ENCODE data around the gene RIN3.

DNA sequence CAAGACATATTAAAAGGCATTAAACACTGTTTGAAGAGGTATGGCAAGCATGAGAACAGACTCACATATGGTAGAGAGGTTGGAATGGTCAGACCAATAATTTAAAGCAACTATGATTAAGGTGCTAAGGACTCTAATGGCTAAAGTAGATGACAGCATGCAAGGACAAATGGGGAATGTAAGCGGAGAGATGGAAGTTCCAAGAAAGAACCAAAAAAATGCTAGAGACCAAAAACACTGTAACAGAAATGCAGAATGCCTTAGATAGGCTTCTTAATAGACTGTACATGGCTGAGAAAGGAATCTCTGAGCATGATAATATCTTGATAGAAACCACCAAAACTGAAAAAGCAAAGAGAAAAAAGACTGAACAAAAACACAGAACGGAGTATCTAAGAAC, 77.4 kb downstream of the RIN3 start:
- no peak for TF ChIP-seq EZH2 (IDR thresholded peaks at IDR 0.05; ENCODE audit: borderline replicate concordance, low read depth, low read length, severe bottlenecking)
- TF ChIP-seq, protein P1, sequence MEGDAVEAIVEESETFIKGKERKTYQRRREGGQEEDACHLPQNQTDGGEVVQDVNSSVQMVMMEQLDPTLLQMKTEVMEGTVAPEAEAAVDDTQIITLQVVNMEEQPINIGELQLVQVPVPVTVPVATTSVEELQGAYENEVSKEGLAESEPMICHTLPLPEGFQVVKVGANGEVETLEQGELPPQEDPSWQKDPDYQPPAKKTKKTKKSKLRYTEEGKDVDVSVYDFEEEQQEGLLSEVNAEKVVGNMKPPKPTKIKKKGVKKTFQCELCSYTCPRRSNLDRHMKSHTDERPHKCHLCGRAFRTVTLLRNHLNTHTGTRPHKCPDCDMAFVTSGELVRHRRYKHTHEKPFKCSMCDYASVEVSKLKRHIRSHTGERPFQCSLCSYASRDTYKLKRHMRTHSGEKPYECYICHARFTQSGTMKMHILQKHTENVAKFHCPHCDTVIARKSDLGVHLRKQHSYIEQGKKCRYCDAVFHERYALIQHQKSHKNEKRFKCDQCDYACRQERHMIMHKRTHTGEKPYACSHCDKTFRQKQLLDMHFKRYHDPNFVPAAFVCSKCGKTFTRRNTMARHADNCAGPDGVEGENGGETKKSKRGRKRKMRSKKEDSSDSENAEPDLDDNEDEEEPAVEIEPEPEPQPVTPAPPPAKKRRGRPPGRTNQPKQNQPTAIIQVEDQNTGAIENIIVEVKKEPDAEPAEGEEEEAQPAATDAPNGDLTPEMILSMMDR (IDR thresholded peaks at IDR 0.05; ENCODE audit: extremely low read depth in 1 of 2, insufficient read depth in 1 of 2, low read depth in 1 of 2, low read length in 2 of 2): no peak
- no peak for TF ChIP-seq POLR2A (IDR thresholded peaks at IDR 0.05; ENCODE audit: low read depth, low read length)
- TF ChIP-seq POLR2AphosphoS5 (IDR thresholded peaks at IDR 0.05; ENCODE audit: insufficient read depth, low read depth, low read length): no peak
